Activated CD8-positive, alpha-beta memory T cell treated with anti-CD3 and anti-CD28 coated beads, Interleukin-2, amount 50 U/mL, for 1 hour (primary cell): ENCODE results near the gene SLC9A6.
"Not testable (repeated sequence)": the region's sequence is repeated elsewhere in the genome, so short reads cannot be mapped to it uniquely, and the experiment has no call there.

Experiments
- DNase-seq: peaks from one replicate; pipeline ENCODE4 v3.0.0-alpha.2; 2020; ENCODE audit errors: extremely low read depth

SLC9A6 gene

GRCh38 chrX:136029766-136030165 is 44.5 kb downstream of the SLC9A6 start:
- no peak for DNase-seq

DNA sequence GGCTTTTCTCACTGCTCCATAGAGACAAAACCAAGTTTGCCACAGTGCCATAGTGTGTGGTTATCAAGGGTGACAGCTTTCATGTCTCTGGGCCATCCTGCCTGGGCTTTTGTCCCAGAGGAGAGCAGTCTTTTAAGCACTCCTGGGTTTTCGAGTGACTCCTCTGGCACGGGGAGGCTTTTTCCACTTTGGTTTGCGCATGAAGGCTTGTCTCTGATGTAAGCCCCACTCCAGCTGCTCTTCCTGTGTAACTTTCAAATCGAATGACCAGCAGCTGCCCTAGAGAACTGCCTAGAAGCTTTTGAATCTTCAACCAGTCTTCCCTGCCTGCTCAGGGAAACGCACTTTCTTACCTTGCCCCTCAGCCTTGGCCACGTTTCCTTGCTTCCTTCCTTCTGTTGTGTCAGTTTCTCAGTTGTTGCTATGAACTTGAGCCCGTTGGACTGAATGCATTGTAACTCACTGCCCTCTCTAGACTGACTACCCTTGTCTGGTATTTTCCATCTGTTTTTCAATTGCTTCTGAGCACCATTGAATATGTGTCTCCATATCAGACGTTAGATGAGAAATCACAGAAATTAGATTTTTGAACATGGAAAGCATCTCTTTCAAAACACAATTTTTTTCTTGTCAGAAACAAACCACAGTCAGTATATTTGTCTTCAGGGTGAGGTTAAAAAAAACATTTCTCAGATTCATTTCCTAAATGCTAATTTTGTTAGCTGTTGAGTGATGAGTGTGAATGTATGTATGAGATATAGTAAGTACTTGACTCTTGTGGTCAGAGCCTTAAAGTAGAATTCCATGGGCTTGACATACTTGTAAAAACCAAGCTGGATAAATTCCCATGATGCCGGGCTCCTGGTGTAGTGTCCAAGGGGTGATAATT is 45.3 kb downstream of the SLC9A6 start:
- no peak for DNase-seq

DNA sequence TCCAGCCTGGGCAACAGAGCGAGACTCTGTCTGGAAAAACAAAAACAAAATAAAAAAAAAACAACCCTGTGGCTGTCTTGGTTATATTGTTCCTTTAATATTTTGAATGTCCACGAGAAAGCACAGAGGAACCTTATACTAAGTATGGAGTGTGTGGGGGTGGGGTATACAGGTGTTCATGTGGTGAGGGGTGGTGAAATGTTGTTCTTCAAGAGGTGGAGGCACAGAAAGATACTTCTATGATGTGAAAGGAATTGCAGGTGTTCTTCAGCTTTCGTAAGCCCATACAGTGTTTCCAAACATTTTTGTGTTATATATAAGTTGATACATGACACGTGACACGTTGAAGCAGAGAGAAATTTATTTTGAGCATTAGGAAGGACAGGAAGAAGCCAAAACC is 46.4 kb downstream of the SLC9A6 start:
- no peak for DNase-seq

- no peak for DNase-seq
Measured at GRCh38 chrX:136032370-136032769, 47.1 kb downstream of the SLC9A6 start.

- DNase-seq, result no peak
Measured at GRCh38 chrX:136034668-136035067, 49.4 kb downstream of the SLC9A6 start.

- no peak for DNase-seq
Measured at GRCh38 chrX:136035663-136036062, 50.4 kb downstream of the SLC9A6 start.

- DNase-seq, result no peak
Measured at GRCh38 chrX:136039485-136039884, 54.2 kb downstream of the SLC9A6 start.

DNA sequence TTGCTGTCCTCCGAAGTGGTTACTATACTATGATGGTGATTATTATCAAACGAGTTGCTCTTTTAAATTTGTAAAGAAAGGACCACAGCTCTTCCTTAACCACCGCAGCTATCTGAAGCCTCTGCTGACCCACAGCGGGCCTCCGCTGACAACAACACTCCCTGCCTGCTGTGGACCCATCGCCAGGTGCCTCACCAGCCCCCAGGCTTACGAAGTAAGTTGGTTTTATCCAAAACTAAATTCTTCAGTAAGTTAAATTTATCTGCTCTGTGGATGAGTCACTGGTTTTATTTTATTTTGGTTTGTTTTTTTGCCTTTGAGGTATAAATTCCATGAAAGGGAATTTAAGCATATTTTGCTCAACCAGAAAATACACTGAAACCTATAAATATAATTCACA is 54.7 kb downstream of the SLC9A6 start:
- no peak for DNase-seq

DNA sequence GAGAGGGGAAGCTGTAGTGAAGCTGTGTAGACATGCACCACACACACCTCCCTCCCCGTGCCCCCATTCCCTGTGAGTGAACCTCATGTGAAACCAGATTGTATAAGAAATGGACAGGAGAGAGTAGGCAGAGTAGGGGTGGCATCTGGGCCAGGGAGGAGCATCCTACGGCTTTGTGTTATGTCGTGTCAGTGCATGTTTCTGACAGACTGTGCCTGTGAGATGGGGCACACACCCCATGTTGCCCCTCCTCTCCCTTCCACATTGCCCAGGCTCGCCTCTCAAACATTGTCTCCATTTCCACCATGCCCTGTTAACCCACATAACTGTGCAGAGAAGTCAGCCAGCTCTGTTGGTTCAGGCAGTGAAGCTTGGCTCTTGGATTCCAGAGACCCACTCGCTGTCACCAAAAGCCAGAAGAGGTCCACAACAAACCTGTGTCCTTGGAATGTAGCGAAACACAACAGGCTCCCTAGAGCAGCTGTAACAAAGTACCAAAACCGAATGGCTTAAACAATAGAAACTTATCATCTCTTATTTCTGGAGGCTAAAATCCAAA is 56.1 kb downstream of the SLC9A6 start:
- DNase-seq, result no peak

DNA sequence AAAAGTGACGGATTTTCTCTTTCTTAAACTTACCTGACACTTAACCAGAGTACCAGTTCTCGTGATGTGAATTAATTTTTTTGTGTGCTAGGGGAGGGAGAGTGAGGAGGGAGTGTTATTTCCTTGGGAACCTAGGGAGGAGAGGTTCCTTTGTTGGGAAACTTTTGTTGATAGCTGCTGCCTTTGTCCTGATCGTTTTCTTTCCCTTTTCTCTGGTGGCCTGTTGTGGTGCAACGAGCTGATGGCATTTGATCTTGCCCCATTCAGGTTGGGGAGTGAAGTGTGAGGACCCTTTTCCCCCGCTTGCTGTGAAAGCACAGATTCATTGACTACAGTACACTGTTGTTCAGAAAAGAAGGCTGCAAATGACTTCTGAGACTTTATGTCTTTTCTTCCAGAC is 59.8 kb downstream of the SLC9A6 start:
- no peak for DNase-seq

GRCh38 chrX:136046295-136047015 is 61.2 kb downstream of the SLC9A6 start:
- no peak for DNase-seq

- DNase-seq, result no peak
Measured at GRCh38 chrX:136047016-136047642, 61.9 kb downstream of the SLC9A6 start.

- no peak for DNase-seq
Measured at GRCh38 chrX:136047969-136048368, 62.7 kb downstream of the SLC9A6 start.

DNA sequence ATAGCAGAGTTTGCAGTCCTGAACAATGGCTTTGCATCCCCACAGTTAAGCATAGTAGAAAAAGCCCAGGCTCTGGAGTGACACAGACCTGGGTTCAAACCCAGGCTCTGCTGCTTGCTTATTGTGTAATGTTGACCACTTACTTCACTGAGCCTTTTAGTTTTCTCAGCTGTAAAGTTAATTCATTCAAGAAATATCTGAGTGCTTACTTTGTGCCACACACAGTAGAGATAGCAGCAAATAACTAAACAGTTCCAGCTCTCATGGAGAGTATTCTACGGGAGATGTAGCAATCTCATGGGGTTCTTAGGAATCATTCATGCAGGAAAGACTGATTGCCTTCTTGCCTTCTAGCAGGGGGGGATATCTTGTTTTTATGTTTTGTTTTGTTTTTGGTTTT is 63.2 kb downstream of the SLC9A6 start:
- DNase-seq, result no peak

DNA sequence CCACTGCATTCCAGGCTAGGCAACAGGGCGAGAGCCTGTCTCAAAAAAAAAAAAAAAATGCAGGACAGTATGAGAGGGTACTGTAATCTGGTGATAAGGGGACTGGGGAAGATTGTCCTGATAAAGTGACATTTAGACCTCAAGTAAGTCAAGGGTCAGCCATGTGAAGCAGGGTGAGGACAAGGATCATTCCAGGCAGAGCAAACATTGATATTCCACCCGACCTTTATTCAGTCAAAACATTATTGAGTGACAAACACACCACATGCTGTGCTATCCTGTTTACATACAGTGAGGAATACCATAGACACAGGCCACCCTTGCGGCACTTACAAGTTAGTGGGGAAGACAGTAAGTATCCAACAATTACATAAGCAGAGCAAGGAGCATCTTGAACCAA is 64.4 kb downstream of the SLC9A6 start:
- DNase-seq, result no peak

DNA sequence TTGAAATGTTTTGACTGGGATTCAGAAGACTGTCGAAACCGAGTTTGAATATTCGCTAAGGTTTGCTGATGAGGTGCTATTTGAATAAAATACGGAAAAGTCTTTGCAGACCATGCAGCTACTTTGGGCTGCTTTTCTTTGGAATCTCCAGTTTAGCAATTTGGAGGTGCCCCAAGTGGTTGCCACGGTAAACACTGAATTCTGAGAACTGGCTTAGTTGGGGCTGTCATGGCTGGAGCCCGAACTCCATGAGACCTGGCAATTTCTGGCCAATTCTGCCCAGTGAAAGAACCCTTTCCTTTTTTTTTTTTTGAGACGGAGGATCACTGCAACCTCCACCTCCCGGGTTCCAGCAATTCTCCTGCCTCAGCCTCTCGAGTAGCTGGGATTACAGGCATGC is 65.6 kb downstream of the SLC9A6 start:
- DNase-seq, result not testable (repeated sequence)

DNA sequence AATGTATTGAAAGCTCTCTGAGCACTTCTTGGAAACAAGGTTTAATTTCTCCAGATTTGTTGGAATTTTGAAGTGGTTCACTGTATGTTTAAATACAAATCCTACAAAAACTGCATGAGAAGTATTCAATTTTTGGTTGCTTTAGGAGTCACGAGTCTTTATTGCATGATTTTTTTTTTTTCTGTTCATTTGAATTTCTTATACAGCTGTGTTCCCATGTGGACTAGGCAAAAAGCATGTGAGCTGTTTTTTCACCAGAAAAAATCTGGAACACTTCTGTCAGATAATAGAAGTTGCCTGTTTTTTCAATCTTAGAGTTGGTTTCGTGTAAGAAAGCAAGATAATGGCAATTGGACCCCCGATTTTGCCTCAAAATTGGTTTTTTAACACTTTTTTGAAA is 66.4 kb downstream of the SLC9A6 start:
- no peak for DNase-seq

- DNase-seq, result no peak
Measured at GRCh38 chrX:136055651-136056221, 70.5 kb downstream of the SLC9A6 start.

GRCh38 chrX:136057567-136057966 is 72.3 kb downstream of the SLC9A6 start:
- no peak for DNase-seq

GRCh38 chrX:136059350-136059749 is 74.1 kb downstream of the SLC9A6 start:
- no peak for DNase-seq

DNA sequence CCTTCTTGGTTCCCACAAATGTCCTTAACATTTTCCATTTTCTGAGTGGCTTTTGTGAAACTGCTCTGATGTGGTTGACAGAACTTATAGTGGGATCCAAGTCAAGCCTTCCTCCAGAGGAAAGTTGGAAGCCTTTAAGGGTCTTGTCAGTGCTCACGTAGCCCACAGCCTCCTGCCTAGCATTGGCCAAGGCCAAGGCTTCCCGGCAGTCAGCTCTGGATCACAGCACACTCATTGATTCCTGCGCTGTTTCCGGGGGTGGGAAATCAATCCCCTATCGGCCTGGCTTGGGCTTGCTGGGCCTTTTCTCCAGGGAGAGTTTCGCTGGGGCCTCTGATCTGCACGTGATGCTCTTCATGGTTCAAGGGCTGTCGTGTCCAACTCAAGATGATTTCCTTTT is 76.1 kb downstream of the SLC9A6 start:
- DNase-seq, result no peak

GRCh38 chrX:136061696-136062095 is 76.5 kb downstream of the SLC9A6 start:
- DNase-seq, result no peak
